ENCODE data around the gene GTPBP1.

GTPBP1 gene

DNA sequence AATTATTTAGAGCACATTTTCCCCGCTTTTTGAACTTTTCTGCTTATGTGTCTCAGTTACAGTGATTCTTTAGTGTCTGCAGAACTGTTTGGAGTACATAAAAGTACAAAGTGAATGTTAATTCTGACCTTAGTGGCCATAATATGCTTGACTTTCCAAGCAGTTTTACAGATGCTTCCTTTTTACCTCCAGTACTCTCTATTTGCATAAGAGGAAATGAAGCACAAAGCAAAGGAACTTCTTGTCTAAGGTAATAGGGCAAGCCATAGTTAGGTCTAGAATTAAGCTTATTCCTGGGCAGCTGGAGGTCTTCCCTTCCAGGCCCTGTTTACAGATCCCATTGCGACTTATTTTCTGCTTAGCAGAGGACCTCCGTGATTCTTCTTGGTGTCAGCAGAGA, 3.6 kb downstream of the GTPBP1 start:
- DNase-seq (ENCODE audit: low read depth), result no peak
- H3K4me3 ChIP-seq (ENCODE audit: low read depth, low read length), result no peak overlapping the region; the same call in 1 of the 2 replicates
- no peak for TF ChIP-seq CTCF (IDR thresholded peaks at IDR 0.05; ENCODE audit: low read depth, low read length, missing control alignments)

- no peak for DNase-seq (ENCODE audit: low read depth)
These were observed 4.6 kb downstream of the GTPBP1 start for GRCh38 chr22:38710351-38710750.

GRCh38 chr22:38710866-38711265, 5.1 kb downstream of the GTPBP1 start:
- TF ChIP-seq CTCF (IDR thresholded peaks at IDR 0.05; ENCODE audit: low read depth, low read length, missing control alignments), result no peak
- DNase-seq (ENCODE audit: low read depth), result no peak
- H3K4me3 ChIP-seq (ENCODE audit: low read depth, low read length), result no peak overlapping the region

More at GRCh38 chr22:38710351-38710750, 4.6 kb downstream of the GTPBP1 start:
- H3K4me3 ChIP-seq (ENCODE audit: low read depth, low read length), result no peak overlapping the region
- TF ChIP-seq CTCF (IDR thresholded peaks at IDR 0.05; ENCODE audit: low read depth, low read length, missing control alignments), result no peak

- H3K4me3 ChIP-seq (ENCODE audit: low read depth, low read length), result no peak overlapping the region
- TF ChIP-seq CTCF (IDR thresholded peaks at IDR 0.05; ENCODE audit: low read depth, low read length, missing control alignments), result no peak
- no peak for DNase-seq (ENCODE audit: low read depth)
These were observed 6.9 kb downstream of the GTPBP1 start for GRCh38 chr22:38712486-38713207.

- no peak overlapping the region for H3K4me3 ChIP-seq (ENCODE audit: low read depth, low read length)
- no peak for DNase-seq (ENCODE audit: low read depth)
- no peak for TF ChIP-seq CTCF (IDR thresholded peaks at IDR 0.05; ENCODE audit: low read depth, low read length, missing control alignments)
These were observed 8.2 kb downstream of the GTPBP1 start for GRCh38 chr22:38713921-38714320.

GRCh38 chr22:38715176-38715764, 9.5 kb downstream of the GTPBP1 start:
- DNase-seq (ENCODE audit: low read depth), result no peak
- TF ChIP-seq CTCF (IDR thresholded peaks at IDR 0.05; ENCODE audit: low read depth, low read length, missing control alignments), result no peak

GRCh38 chr22:38715852-38716251, 10.1 kb downstream of the GTPBP1 start:
- no peak overlapping the region for H3K4me3 ChIP-seq (ENCODE audit: low read depth, low read length)
- TF ChIP-seq CTCF (IDR thresholded peaks at IDR 0.05; ENCODE audit: low read depth, low read length, missing control alignments), result no peak
- DNase-seq (ENCODE audit: low read depth), result no peak

More at GRCh38 chr22:38715176-38715764, 9.5 kb downstream of the GTPBP1 start:
- H3K4me3 ChIP-seq (ENCODE audit: low read depth, low read length), result no peak overlapping the region

All from GM12864 (cell line).